HG03439 (cell line): ENCODE results near the gene FMNL1.
"Not testable (repeated sequence)": the region's sequence is repeated elsewhere in the genome, so short reads cannot be mapped to it uniquely, and the experiment has no call there.

Experiments used
- ATAC-seq: cut with Tn5 transposase; IDR thresholded peaks from one replicate; pipeline ENCODE4 v1.9.1; 2021; ENCODE audit warnings: mild to moderate bottlenecking, moderate library complexity; ENCODE audit not compliant: unreplicated experiment

The FMNL1 gene, protein sequence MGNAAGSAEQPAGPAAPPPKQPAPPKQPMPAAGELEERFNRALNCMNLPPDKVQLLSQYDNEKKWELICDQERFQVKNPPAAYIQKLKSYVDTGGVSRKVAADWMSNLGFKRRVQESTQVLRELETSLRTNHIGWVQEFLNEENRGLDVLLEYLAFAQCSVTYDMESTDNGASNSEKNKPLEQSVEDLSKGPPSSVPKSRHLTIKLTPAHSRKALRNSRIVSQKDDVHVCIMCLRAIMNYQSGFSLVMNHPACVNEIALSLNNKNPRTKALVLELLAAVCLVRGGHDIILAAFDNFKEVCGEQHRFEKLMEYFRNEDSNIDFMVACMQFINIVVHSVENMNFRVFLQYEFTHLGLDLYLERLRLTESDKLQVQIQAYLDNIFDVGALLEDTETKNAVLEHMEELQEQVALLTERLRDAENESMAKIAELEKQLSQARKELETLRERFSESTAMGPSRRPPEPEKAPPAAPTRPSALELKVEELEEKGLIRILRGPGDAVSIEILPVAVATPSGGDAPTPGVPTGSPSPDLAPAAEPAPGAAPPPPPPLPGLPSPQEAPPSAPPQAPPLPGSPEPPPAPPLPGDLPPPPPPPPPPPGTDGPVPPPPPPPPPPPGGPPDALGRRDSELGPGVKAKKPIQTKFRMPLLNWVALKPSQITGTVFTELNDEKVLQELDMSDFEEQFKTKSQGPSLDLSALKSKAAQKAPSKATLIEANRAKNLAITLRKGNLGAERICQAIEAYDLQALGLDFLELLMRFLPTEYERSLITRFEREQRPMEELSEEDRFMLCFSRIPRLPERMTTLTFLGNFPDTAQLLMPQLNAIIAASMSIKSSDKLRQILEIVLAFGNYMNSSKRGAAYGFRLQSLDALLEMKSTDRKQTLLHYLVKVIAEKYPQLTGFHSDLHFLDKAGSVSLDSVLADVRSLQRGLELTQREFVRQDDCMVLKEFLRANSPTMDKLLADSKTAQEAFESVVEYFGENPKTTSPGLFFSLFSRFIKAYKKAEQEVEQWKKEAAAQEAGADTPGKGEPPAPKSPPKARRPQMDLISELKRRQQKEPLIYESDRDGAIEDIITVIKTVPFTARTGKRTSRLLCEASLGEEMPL

GRCh38 chr17:45221081-45222013 lies at the start of gene FMNL1:
Gene FMNL1 (plus strand): TSS chr17:45221885. CDS start chr17:45222125, 240 bp downstream.
- no peak for ATAC-seq

GRCh38 chr17:45172232-45172540 lies 49.5 kb upstream of the FMNL1 start:
- no peak for ATAC-seq

- no peak for ATAC-seq
These were observed 49.0 kb upstream of the FMNL1 start for GRCh38 chr17:45172541-45173286.

DNA sequence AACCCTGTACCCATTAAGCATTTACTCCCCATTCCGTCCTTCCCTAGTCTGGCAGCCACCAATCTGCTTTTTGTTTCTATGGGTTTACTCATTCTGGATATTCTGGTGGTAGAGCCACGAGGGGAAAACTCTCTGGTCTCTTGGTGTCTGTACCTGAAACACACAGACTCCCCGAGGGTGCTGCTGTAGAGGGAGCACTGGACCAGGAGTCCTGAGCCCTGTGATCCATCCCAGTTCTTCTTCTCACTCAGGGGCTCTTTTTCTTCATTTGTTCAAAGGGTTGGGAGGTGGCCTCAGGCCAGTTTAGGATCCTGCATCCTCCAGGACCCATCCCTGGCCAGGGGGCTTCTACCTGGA lies 45.9 kb upstream of the FMNL1 start:
- no peak for ATAC-seq

- ATAC-seq: no peak
These were observed 44.1 kb upstream of the FMNL1 start for GRCh38 chr17:45177563-45177962.

GRCh38 chr17:45184144-45184543 lies 37.5 kb upstream of the FMNL1 start:
- no peak for ATAC-seq

- no peak for ATAC-seq
These were observed 34.8 kb upstream of the FMNL1 start for GRCh38 chr17:45186801-45187354.

GRCh38 chr17:45189009-45189408 lies 32.7 kb upstream of the FMNL1 start:
- ATAC-seq: no peak

- ATAC-seq: no peak
These were observed 31.0 kb upstream of the FMNL1 start for GRCh38 chr17:45190503-45191255.

DNA sequence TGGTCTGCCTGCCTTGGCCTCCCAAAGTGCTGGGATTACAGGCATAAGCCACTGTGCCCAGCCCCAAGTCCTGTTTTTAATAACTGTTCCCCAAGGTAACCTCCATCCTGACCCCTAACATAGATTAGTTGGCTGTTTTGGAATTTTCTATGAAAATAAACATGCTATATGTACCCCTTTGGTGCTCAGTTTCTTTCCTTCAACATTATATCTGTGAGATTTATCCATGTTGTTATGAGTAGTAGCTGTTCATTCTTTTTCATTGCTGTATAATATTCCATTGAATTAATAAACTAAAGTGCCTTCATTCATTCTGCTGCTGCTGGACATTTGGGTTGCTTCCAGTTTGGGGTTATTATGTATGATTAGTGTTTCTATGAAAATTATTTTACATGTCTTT lies 26.3 kb upstream of the FMNL1 start:
- no peak for ATAC-seq

DNA sequence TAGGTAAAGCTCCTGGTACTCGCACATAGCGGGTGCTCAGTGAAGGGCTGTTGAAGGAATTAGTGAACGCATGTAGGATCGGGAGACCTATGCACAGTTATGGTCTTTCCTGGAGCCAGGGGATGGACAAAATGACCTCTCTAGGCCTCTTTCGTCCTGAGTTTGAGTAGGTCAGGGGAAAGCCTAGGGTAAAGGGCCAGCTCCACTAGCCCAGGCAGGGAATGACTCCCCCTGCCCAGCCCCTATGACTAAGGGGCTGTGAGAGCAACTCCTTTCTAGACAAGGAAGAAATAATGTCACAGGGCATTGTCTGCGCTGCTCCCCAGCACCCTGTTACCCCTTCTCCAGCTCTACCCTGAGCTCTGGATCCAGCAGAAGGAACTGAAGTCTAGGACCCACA lies 24.6 kb upstream of the FMNL1 start:
- ATAC-seq: no peak

DNA sequence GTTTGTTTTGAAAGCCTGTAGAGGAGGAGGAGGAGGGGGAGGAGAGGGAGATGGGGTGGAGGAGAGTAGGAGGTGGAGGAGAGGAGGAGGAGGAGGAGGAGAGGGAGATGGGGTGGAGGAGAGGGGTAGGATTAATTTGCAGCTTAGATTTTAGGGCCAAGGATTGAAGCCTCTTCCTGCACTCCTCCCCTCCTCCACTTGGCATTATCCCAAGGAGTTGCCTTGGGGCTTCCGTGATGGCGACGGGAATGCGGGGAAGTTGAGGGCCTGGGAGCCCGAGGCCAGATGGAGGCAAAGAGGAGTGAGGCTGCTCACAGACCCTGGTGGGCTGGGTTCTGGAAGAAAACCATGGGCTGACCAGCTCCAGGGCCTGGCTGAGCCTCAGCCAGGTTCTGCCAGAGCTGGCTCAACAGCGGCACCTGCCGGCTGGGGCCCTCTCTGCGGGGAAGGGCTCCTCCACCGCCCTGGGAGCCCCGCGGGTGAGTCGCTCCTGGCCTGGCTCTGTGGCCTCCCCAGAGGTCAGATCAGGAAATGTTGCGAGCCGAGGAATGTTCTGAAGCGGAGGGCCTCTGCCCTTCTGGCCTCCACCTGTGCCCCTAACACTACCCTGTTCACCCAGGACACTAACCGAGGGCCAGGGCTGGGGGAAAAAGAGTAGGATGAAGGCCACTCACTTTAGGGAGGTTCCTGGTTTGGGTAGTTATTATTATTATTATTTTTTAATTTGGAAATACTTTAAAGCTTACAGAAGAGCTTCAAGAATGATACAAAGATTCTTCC lies 23.9 kb upstream of the FMNL1 start:
- ATAC-seq: peak; percentile 78

- no peak for ATAC-seq
These were observed 21.0 kb upstream of the FMNL1 start for GRCh38 chr17:45200701-45201100.

GRCh38 chr17:45201457-45201856 lies 20.2 kb upstream of the FMNL1 start:
- no peak for ATAC-seq

- not testable (repeated sequence) for ATAC-seq
These were observed 19.8 kb upstream of the FMNL1 start for GRCh38 chr17:45201880-45202279.

DNA sequence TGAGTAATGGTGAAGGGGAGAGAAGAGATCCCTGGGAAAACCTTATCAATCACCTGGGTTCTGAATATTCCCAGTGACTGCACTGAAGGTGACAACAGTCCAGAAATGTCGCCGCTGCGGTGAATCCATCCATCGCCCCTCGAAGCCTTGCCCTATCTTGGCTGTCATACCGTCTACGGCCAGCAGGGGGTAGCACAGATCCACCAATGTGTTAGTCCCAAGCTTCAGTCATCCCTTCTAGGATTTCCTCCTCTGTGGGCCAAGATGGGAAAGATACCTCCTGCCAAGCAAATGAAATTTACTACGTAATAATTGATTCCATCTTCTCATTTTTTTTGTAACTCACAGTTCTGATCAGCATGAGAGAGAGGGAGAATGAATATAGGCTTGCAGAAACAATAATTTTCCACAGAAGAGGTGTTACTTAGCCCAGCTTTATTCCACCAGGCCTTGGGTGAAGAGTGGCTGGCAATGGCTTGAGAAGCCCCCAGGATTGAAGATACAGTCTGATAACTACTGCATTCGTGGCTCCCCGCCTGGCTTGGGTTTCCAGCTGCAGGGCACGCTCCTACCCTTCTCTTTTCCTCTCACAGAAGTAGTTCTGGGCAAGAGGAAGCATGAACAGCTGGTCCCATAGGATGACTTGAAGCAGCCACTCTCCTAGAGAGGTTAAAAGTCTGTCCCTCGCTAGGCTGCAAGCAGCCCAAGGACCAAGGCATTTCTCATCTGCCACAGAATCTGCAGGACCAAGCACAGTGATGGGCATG lies 2.6 kb upstream of the FMNL1 start:
- ATAC-seq: no peak

DNA sequence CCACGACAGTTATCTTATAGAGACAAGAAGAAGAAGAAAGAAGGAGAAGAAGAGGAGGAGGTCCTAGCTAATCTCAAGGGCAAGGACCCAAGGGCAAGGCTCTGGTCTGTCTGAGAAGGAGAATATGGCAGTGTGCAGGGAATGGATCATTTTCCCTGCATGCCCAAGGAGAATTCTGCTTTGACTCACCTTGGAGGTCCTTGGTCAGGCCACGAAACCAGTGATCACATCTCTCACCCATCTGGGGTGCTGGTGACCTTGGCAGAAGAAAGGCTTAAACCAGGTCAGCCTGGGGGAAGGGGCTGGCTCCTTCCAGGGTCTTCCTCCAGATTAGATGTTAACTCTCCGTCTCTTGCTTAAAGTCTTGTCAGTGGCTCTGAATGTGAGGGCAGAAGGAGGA lies 1.6 kb upstream of the FMNL1 start:
- ATAC-seq: no peak

GRCh38 chr17:45222014-45222288 lies 266 bp downstream of the FMNL1 start:
- no peak for ATAC-seq
